GM18508 (cell line): ENCODE measurements around the gene NKTR.

ENCODE experiments used
- ATAC-seq: cut with Tn5 transposase; IDR thresholded peaks from one replicate; pipeline ENCODE4 v1.9.1; 2021; ENCODE audit warnings: moderate number of reproducible peaks; ENCODE audit not compliant: insufficient read depth, unreplicated experiment

Gene NKTR

GRCh38 chr3:42660131-42660715 lies 59.7 kb downstream of the NKTR start:
- no peak for ATAC-seq

GRCh38 chr3:42660898-42661297 lies 60.4 kb downstream of the NKTR start:
- ATAC-seq = no peak

- ATAC-seq = no peak
Observed at GRCh38 chr3:42661593-42662022, 61.1 kb downstream of the NKTR start.

GRCh38 chr3:42662037-42662812 lies 61.7 kb downstream of the NKTR start:
- no peak for ATAC-seq

- no peak for ATAC-seq
Observed at GRCh38 chr3:42662813-42663535, 62.5 kb downstream of the NKTR start.

GRCh38 chr3:42663581-42664437 lies 63.3 kb downstream of the NKTR start:
- ATAC-seq = no peak

GRCh38 chr3:42664438-42664803 lies 63.9 kb downstream of the NKTR start:
- ATAC-seq = no peak

- ATAC-seq = no peak
Observed at GRCh38 chr3:42665050-42665878, 64.8 kb downstream of the NKTR start.

GRCh38 chr3:42666022-42666421 lies 65.5 kb downstream of the NKTR start:
- ATAC-seq = no peak

- ATAC-seq = no peak
Observed at GRCh38 chr3:42666577-42666998, 66.1 kb downstream of the NKTR start.

- ATAC-seq = no peak
Observed at GRCh38 chr3:42667096-42667522, 66.6 kb downstream of the NKTR start.

GRCh38 chr3:42667523-42668412 lies 67.3 kb downstream of the NKTR start:
- ATAC-seq = no peak

GRCh38 chr3:42668413-42668760 lies 67.9 kb downstream of the NKTR start:
- no peak for ATAC-seq

- no peak for ATAC-seq
Observed at GRCh38 chr3:42668793-42669217, 68.3 kb downstream of the NKTR start.

- no peak for ATAC-seq
Observed at GRCh38 chr3:42670051-42670576, 69.6 kb downstream of the NKTR start.

- no peak for ATAC-seq
Observed at GRCh38 chr3:42670670-42671069, 70.2 kb downstream of the NKTR start.

- ATAC-seq = no peak
Observed at GRCh38 chr3:42672515-42672914, 72.0 kb downstream of the NKTR start.

- no peak for ATAC-seq
Observed at GRCh38 chr3:42673082-42673481, 72.6 kb downstream of the NKTR start.
